ENCODE results near the gene HARBI1.

GRCh38 chr11:46637546-46637945 lies 20.5 kb upstream of the HARBI1 start:
- TF ChIP-seq POLR2A (IDR thresholded peaks at IDR 0.05; ENCODE audit: low read length) (no peak), GATA1 (IDR thresholded peaks at IDR 0.05; ENCODE audit: low read depth, low read length) (no peak)

Measured in erythroblast (primary cell).